GM19351 (cell line): ENCODE results near the gene IL3RA.
"Not testable (repeated sequence)": the region's sequence is repeated elsewhere in the genome, so short reads cannot be mapped to it uniquely, and the experiment has no call there.

Experiments used
- ATAC-seq: cut with Tn5 transposase; IDR thresholded peaks from one replicate; pipeline ENCODE4 v1.9.1; 2021; ENCODE audit warnings: mild to moderate bottlenecking, moderate library complexity; ENCODE audit not compliant: unreplicated experiment

Gene IL3RA

GRCh38 chrX:1336331-1336943 lies at the start of gene IL3RA:
Gene IL3RA (plus strand): TSS chrX:1336785. CDS start chrX:1341766, 4,981 bp downstream.
- peak; percentile 55 for ATAC-seq

- ATAC-seq = no peak
Observed at GRCh38 chrX:1289535-1289934, 47.0 kb upstream of the IL3RA start.

GRCh38 chrX:1291110-1291740 lies 45.4 kb upstream of the IL3RA start:
- ATAC-seq = no peak

- no peak for ATAC-seq
Observed at GRCh38 chrX:1292575-1293290, 43.9 kb upstream of the IL3RA start.

GRCh38 chrX:1294301-1295067 lies 42.1 kb upstream of the IL3RA start:
- no peak for ATAC-seq

- no peak for ATAC-seq
Observed at GRCh38 chrX:1295550-1295949, 41.0 kb upstream of the IL3RA start.

GRCh38 chrX:1297591-1297990 lies 39.0 kb upstream of the IL3RA start:
- ATAC-seq = not testable (repeated sequence)

- no peak for ATAC-seq
Observed at GRCh38 chrX:1300449-1300848, 36.1 kb upstream of the IL3RA start.

- no peak for ATAC-seq
Observed at GRCh38 chrX:1305411-1305810, 31.2 kb upstream of the IL3RA start.

- ATAC-seq = no peak
Observed at GRCh38 chrX:1306909-1307625, 29.5 kb upstream of the IL3RA start.

- no peak for ATAC-seq
Observed at GRCh38 chrX:1307626-1308340, 28.8 kb upstream of the IL3RA start.

GRCh38 chrX:1308476-1308875 lies 28.1 kb upstream of the IL3RA start:
- ATAC-seq = no peak

GRCh38 chrX:1308917-1309316 lies 27.7 kb upstream of the IL3RA start:
- ATAC-seq = not testable (repeated sequence)

GRCh38 chrX:1313788-1314187 lies 22.8 kb upstream of the IL3RA start:
- ATAC-seq = no peak

- no peak for ATAC-seq
Observed at GRCh38 chrX:1316527-1316926, 20.1 kb upstream of the IL3RA start.

GRCh38 chrX:1321674-1322073 lies 14.9 kb upstream of the IL3RA start:
- ATAC-seq = no peak

GRCh38 chrX:1322393-1322792 lies 14.2 kb upstream of the IL3RA start:
- no peak for ATAC-seq

GRCh38 chrX:1323315-1323714 lies 13.3 kb upstream of the IL3RA start:
- peak; percentile 82 for ATAC-seq

GRCh38 chrX:1325515-1326116 lies 11.0 kb upstream of the IL3RA start:
- ATAC-seq = no peak
